Neuronal stem cell (in vitro differentiated cells): ENCODE measurements around the gene EIF4G3.

Experiments
- DNase-seq: peaks from one replicate; pipeline ENCODE4 v3.0.0-alpha.2; 2013; ENCODE audit warnings: low spot score
- H2AFZ ChIP-seq: one replicate; pipeline ENCODE4 v1.6.1; 2013; ENCODE audit warnings: mild to moderate bottlenecking, low read length, inconsistent platforms
- H2AK5ac ChIP-seq: 2 replicates; pipeline ENCODE4 v1.6.1; 2013; ENCODE audit warnings: low read depth, mild to moderate bottlenecking, inconsistent platforms, low read length, moderate library complexity, mixed read lengths
- H2BK120ac ChIP-seq: 2 replicates; pipeline ENCODE4 v1.6.1; 2013; ENCODE audit warnings: low read depth, mild to moderate bottlenecking, inconsistent platforms, low read length, moderate library complexity, mixed read lengths
- H2BK12ac ChIP-seq: one replicate; pipeline ENCODE4 v1.6.1; 2013; ENCODE audit warnings: low read length, inconsistent platforms
- H2BK15ac ChIP-seq: 2 replicates; pipeline ENCODE4 v1.6.1; 2013; ENCODE audit warnings: mild to moderate bottlenecking, low read length, inconsistent platforms, mixed read lengths
- H2BK5ac ChIP-seq: one replicate; pipeline ENCODE4 v1.6.1; 2013; ENCODE audit warnings: inconsistent platforms, mild to moderate bottlenecking, low read length, moderate library complexity
- H3K14ac ChIP-seq: one replicate; pipeline ENCODE4 v1.6.1; 2013; ENCODE audit warnings: low read length, inconsistent platforms
- H3K18ac ChIP-seq: 2 replicates; pipeline ENCODE4 v1.6.1; 2013; ENCODE audit warnings: low read length, inconsistent platforms
- H3K23ac ChIP-seq: 2 replicates; pipeline ENCODE4 v1.6.1; 2013; ENCODE audit warnings: low read depth, mild to moderate bottlenecking, mixed read lengths, low read length, inconsistent platforms; ENCODE audit not compliant: poor library complexity
- H3K27ac ChIP-seq: replicated peaks from 3 replicates; pipeline ENCODE4 v1.5.1; 2013; ENCODE audit warnings: low read length, inconsistent platforms
- H3K27me3 ChIP-seq, 3 experiments: 2 replicates each; pipeline ENCODE4 v1.6.1; 2013; ENCODE audit warnings: low read length in 3 of 3, mild to moderate bottlenecking in 2 of 3, inconsistent platforms in 1 of 3, low read depth in 1 of 3, mixed read lengths in 1 of 3, moderate library complexity in 1 of 3; ENCODE audit not compliant: control insufficient read depth in 3 of 3, insufficient read depth in 3 of 3
- H3K36me3 ChIP-seq, 2 donors: replicated peaks in 1 of 2; 2 replicates each; pipeline ENCODE4 v1.6.1; 2013; ENCODE audit warnings: low read length in 2 of 2; ENCODE audit not compliant: control insufficient read depth in 2 of 2, insufficient read depth in 2 of 2
- H3K4ac ChIP-seq: 2 replicates; pipeline ENCODE4 v1.6.1; 2013; ENCODE audit warnings: inconsistent platforms, mild to moderate bottlenecking, low read length, moderate library complexity
- H3K4me1 ChIP-seq, 2 donors: 1 replicate in 1 of 2; 2 replicates in 1 of 2; pipeline ENCODE4 v1.6.1; 2013; ENCODE audit warnings: low read length in 2 of 2, low read depth in 1 of 2; ENCODE audit not compliant: control insufficient read depth in 2 of 2, insufficient read depth in 1 of 2
- H3K4me2 ChIP-seq: one replicate; pipeline ENCODE4 v1.6.1; 2013; ENCODE audit warnings: mild to moderate bottlenecking, low read length, inconsistent platforms; ENCODE audit not compliant: insufficient read depth, poor library complexity, severe bottlenecking
- H3K4me3 ChIP-seq, 2 donors: 2 replicates each; pipeline ENCODE4 v1.5.1; 2013; ENCODE audit warnings: low read length in 2 of 2, mild to moderate bottlenecking in 2 of 2, inconsistent platforms in 1 of 2, moderate library complexity in 1 of 2
- H3K79me1 ChIP-seq: one replicate; pipeline ENCODE4 v1.6.1; 2013; ENCODE audit warnings: low read depth, mild to moderate bottlenecking, inconsistent platforms, low read length, moderate library complexity
- H3K9ac ChIP-seq: one replicate; pipeline ENCODE4 v1.6.1; 2013; ENCODE audit warnings: mild to moderate bottlenecking, low read depth, low read length, inconsistent platforms; ENCODE audit not compliant: poor library complexity
- H3K9me3 ChIP-seq, 2 donors: replicated peaks in 1 of 2; 2 replicates each; pipeline versions ENCODE3 to v1.6.1; 2013; ENCODE audit warnings: low read length in 2 of 2, mild to moderate bottlenecking in 2 of 2, inconsistent platforms in 1 of 2, low read depth in 1 of 2, mixed read lengths in 1 of 2, moderate library complexity in 1 of 2; ENCODE audit not compliant: control insufficient read depth in 2 of 2, insufficient read depth in 1 of 2
- H4K8ac ChIP-seq: one replicate; pipeline ENCODE4 v1.6.1; 2013; ENCODE audit warnings: low read depth, mild to moderate bottlenecking, inconsistent platforms, low read length, moderate library complexity
- H4K91ac ChIP-seq: one replicate; pipeline ENCODE4 v1.6.1; 2013; ENCODE audit warnings: low read length, low read depth, mild to moderate bottlenecking, inconsistent platforms; ENCODE audit not compliant: poor library complexity
- WGBS, 2 donors: extraction: QIAGEN DNeasy Blood & Tissue Kit; methylation state at CpG; one replicate each; pipeline ENCODE4 v1.1.7; 2013; ENCODE audit warnings: missing lambda C conversion rate in 2 of 2, mixed read lengths in 1 of 2; ENCODE audit not compliant: insufficient read length in 2 of 2, insufficient replicate concordance in 1 of 2; ENCODE audit errors: extremely low coverage in 2 of 2; 5-methylcytosine and 5-hydroxymethylcytosine counted together

EIF4G3 gene

GRCh38 chr1:21129407-21129806 lies 47.3 kb downstream of the EIF4G3 start:
- Histone ChIP-seq H3K9me3 (peaks cover 2 to 9% of the 10 kb centered on the region in 2 donors), H3K4me3 (no peak overlapping the region), H3K18ac (no peak overlapping the region), H4K91ac (no peak overlapping the region), H3K79me1 (peaks cover 2% of the 10 kb centered on the region), H3K9ac (no peak overlapping the region), H3K14ac (no peak overlapping the region), H2AFZ (no peak overlapping the region), H3K4me1 (peaks cover 0 to 5% of the 10 kb centered on the region in 2 donors), H2BK15ac (no peak overlapping the region), H2BK5ac (no peak overlapping the region), H2AK5ac (no peak overlapping the region), H3K23ac (no peak overlapping the region), H3K27me3 (no peaks in the 10 kb centered on the region), H4K8ac (no peak overlapping the region), H3K36me3 (peaks cover 3 to 48% of the 10 kb centered on the region in 2 donors), H3K27ac (no peak overlapping the region), H2BK120ac (no peak overlapping the region), H2BK12ac (no peak overlapping the region), H3K4ac (no peak overlapping the region), H3K4me2 (no peak overlapping the region)
- no CpG with 5 or more reads among the region's 2 CpGs for WGBS, 2 donors
- no peak for DNase-seq

- no peak overlapping the region for H2BK5ac ChIP-seq
- WGBS, 2 donors = no CpG with 5 or more reads among the region's 4 CpGs
These were observed 50.4 kb downstream of the EIF4G3 start for GRCh38 chr1:21126324-21126723.

GRCh38 chr1:21124846-21125245 lies 51.9 kb downstream of the EIF4G3 start:
- Histone ChIP-seq H2AFZ (no peak overlapping the region), H3K18ac (no peak overlapping the region), H3K9ac (no peak overlapping the region), H3K79me1 (no peaks in the 10 kb centered on the region), H4K8ac (no peak overlapping the region), H3K4me1 (peaks cover 0 to 5% of the 10 kb centered on the region in 2 donors), H4K91ac (no peak overlapping the region), H3K36me3 (peaks cover 3 to 40% of the 10 kb centered on the region in 2 donors), H2BK120ac (no peak overlapping the region), H3K4me2 (no peak overlapping the region), H3K23ac (no peak overlapping the region), H2AK5ac (no peak overlapping the region), H2BK12ac (no peak overlapping the region), H3K4me3 (no peak overlapping the region), H3K14ac (no peak overlapping the region), H2BK15ac (no peak overlapping the region), H3K4ac (no peak overlapping the region), H3K27me3 (no peaks in the 10 kb centered on the region), H2BK5ac (no peak overlapping the region), H3K27ac (no peak overlapping the region), H3K9me3 (no peaks in the 10 kb centered on the region)
- DNase-seq = no peak
- WGBS, 2 donors = no CpG with 5 or more reads among the region's 1 CpG

More at GRCh38 chr1:21126324-21126723, 50.4 kb downstream of the EIF4G3 start:
- Histone ChIP-seq H3K9me3 (peaks cover 0 to 2% of the 10 kb centered on the region in 2 donors), H2AK5ac (no peak overlapping the region), H3K27me3 (no peaks in the 10 kb centered on the region), H3K4me1 (peaks cover 0 to 5% of the 10 kb centered on the region in 2 donors), H3K36me3 (peaks cover 3 to 45% of the 10 kb centered on the region in 2 donors), H3K79me1 (peaks cover 2% of the 10 kb centered on the region), H2BK12ac (no peak overlapping the region), H2BK15ac (no peak overlapping the region), H3K4me3 (no peak overlapping the region), H3K4ac (no peak overlapping the region), H3K18ac (no peak overlapping the region), H3K23ac (no peak overlapping the region), H2BK120ac (no peak overlapping the region), H3K4me2 (no peak overlapping the region), H3K27ac (no peak overlapping the region), H3K14ac (no peak overlapping the region), H4K91ac (no peak overlapping the region), H3K9ac (no peak overlapping the region), H2AFZ (no peak overlapping the region), H4K8ac (no peak overlapping the region)
- no peak for DNase-seq

GRCh38 chr1:21123287-21123948 lies 53.3 kb downstream of the EIF4G3 start:
- no CpG with 5 or more reads among the region's 6 CpGs for WGBS, 2 donors
- no peak overlapping the region for H3K14ac ChIP-seq
- no peak overlapping the region for H4K8ac ChIP-seq
- DNase-seq = no peak
- peaks cover 0 to 5% of the 10 kb centered on the region in 2 donors for H3K4me1 ChIP-seq
- H3K9me3 ChIP-seq = no peaks in the 10 kb centered on the region
- H3K18ac ChIP-seq = no peak overlapping the region
- no peak overlapping the region for H3K27ac ChIP-seq
- no peaks in the 10 kb centered on the region for H3K79me1 ChIP-seq
- no peak overlapping the region for H3K4me3 ChIP-seq
- no peak overlapping the region for H2BK5ac ChIP-seq
- H2AK5ac ChIP-seq = no peak overlapping the region
- H3K4ac ChIP-seq = no peak overlapping the region
- H3K4me2 ChIP-seq = no peak overlapping the region
- no peak overlapping the region for H2BK12ac ChIP-seq
- H2BK15ac ChIP-seq = no peak overlapping the region
- no peak overlapping the region for H4K91ac ChIP-seq
- H3K23ac ChIP-seq = no peak overlapping the region
- no peak overlapping the region for H2AFZ ChIP-seq
- H2BK120ac ChIP-seq = no peak overlapping the region
- H3K27me3 ChIP-seq = no peaks in the 10 kb centered on the region
- H3K36me3 ChIP-seq = peaks cover 2 to 36% of the 10 kb centered on the region in 2 donors
- H3K9ac ChIP-seq = no peak overlapping the region
